Right lobe of liver (tissue), 6 donors: ENCODE results near the gene ERFL. TPM values are rescaled to one million over a fixed set of nuclear protein-coding genes. Genes with fewer than 3 reads are reported as not detected.

ENCODE experiments used
- ATAC-seq, 4 donors: fragments of 200-7000 bp; cut with Tn5 transposase; one replicate each; pipeline ENCODE4 v1.9.1; 2020; ENCODE audit warnings: mild to moderate bottlenecking in 4 of 4, moderate library complexity in 4 of 4
- DNase-seq, 3 donors: peaks; one replicate each; pipeline ENCODE4 v3.0.0-alpha.2; 2020
- H3K27ac ChIP-seq, 3 donors: fragments of 200-600 bp; one replicate each; pipeline ENCODE4 v1.8.0; 2022
- H3K27me3 ChIP-seq, 2 donors: fragments of 200-600 bp; one replicate each; pipeline ENCODE4 v1.8.0; 2022
- H3K36me3 ChIP-seq, 4 donors: fragments of 200-600 bp; sonication (generic) in 1 of 4; one replicate each; pipeline versions ENCODE4 v1.5.1 to v1.8.0; 2017 to 2022; ENCODE audit warnings: control low read depth in 1 of 4
- H3K4me1 ChIP-seq, 4 donors: fragments of 200-600 bp; sonication (generic) in 1 of 4; one replicate each; pipeline versions ENCODE4 v1.5.1 to v1.8.0; 2017 to 2022; ENCODE audit warnings: control low read depth in 1 of 4
- H3K4me3 ChIP-seq, 3 donors: fragments of 200-600 bp; one replicate each; pipeline ENCODE4 v1.8.0; 2022
- H3K9me3 ChIP-seq, 4 donors: fragments of 200-600 bp; sonication (generic) in 1 of 4; one replicate each; pipeline versions ENCODE4 v1.5.1 to v1.8.0; 2017 to 2022; ENCODE audit warnings: control low read depth in 1 of 4
- CTCF ChIP-seq, 4 donors: fragments of 200-600 bp in 3 of 4; fragments of 450-650 bp in 1 of 4; IDR thresholded peaks; one replicate each; pipeline versions ENCODE4 v1.5.1 to v1.8.0; 2016 to 2022; ENCODE audit warnings: antibody characterized with exemption in 4 of 4, mild to moderate bottlenecking in 2 of 4
- POLR2A ChIP-seq: fragments of 450-650 bp; IDR thresholded peaks from one replicate; pipeline ENCODE4 v1.6.1; 2017; ENCODE audit warnings: antibody characterized with exemption, mild to moderate bottlenecking
- WGBS: methylation state at CpG from one replicate; pipeline ENCODE4 v1.1.6; 2018; ENCODE audit warnings: low coverage, low lambda C conversion rate; ENCODE audit not compliant: insufficient coverage; ENCODE audit errors: missing lambda C conversion rate; 5-methylcytosine and 5-hydroxymethylcytosine counted together
- intact Hi-C, 2 donors: fragments of 100-400 bp; cut with DNase I; formaldehyde crosslinking; loops; one replicate each; pipeline versions ENCODE4 v1.11.2 to v1.14.1; 2022
- total RNA-seq, 6 experiments: library from RNA; depleted of rRNA in 2 of 6; stranded (reverse); fragments of >200 nt in 2 of 6; fragmentation: NEBNext Ultra II Directional in 3 of 6; extraction: Animal tissue kit (Norgen Biotek cat#: 25700) in 3 of 6; gene quantifications; one replicate each; pipeline versions ENCODE4 v1.1.0 to v1.2.4, GENCODE V29; 2016 to 2023
- donor health status: DM: no; HTN: yes; CAD: no.
- donor health status: DM: no; HTN: no; CAD: no.
- donor health status: DM: no; HTN: no; CAD: no.
- donor health status: DM: no; HTN: yes; CAD: no.
- donor health status: DM: no; HTN: yes; CAD: no.

ERFL gene
- total RNA-seq, 6 experiments from 2014 or later, result not detected

- TF ChIP-seq CTCF (IDR thresholded peaks at IDR 0.05), result no peak
- no peak for TF ChIP-seq POLR2A
- Histone ChIP-seq H3K27me3 (no peaks in the 10 kb centered on the region), H3K4me1 (peaks cover 0 to 8% (median 2%) of the 10 kb centered on the region in 4 donors), H3K4me3 (peak overlapping the region; percentile 62 to 94 (median 93)), H3K27ac (peak overlapping the region; percentile 68 to 85 (median 76)), H3K36me3 (no peaks in the 10 kb centered on the region), H3K9me3 (no peaks in the 10 kb centered on the region)
- ATAC-seq, result no peak
- intact Hi-C loops, result no loop called here
- 1% methylated on average over 23 of the region's 23 CpGs for WGBS
- DNase-seq, result no peak
These were observed 44.8 kb downstream of the ERFL start for GRCh38 chr19:41883463-41883820.

GRCh38 chr19:41882568-41883462 is 45.4 kb downstream of the ERFL start, which contains the start of gene ARHGEF1:
TSS of gene ARHGEF1 (plus strand) at chr19:41883184. CDS start at chr19:41888083, 4,899 bp downstream.
- Histone ChIP-seq H3K27me3 (no peaks in the 10 kb centered on the region), H3K9me3 (no peaks in the 10 kb centered on the region), H3K27ac (peak within 1 kb of the TSS; percentile 68 to 85 (median 76)), H3K4me1 (peaks cover 0 to 8% (median 2%) of the 10 kb centered on the region in 4 donors), H3K36me3 (no peaks in the 10 kb centered on the region), H3K4me3 (peak within 1 kb of the TSS; percentile 62 to 94 (median 93))
- intact Hi-C loops, result no loop called here
- peak; percentile 74 to 78 (median 76) for DNase-seq
- TF ChIP-seq POLR2A, result peak; percentile 65
- no peak for TF ChIP-seq CTCF (IDR thresholded peaks at IDR 0.05)
- ATAC-seq, result peak; percentile 10 to 32 (median 22)
- WGBS, result 11% methylated on average over 9 of the region's 80 CpGs

GRCh38 chr19:41880329-41880708 is 47.9 kb downstream of the ERFL start:
- ATAC-seq (no peak), DNase-seq (no peak)
- no peak overlapping the region for H3K4me3 ChIP-seq
- H3K9me3 ChIP-seq, result no peaks in the 10 kb centered on the region
- no peak for TF ChIP-seq CTCF (IDR thresholded peaks at IDR 0.05)
- TF ChIP-seq POLR2A, result no peak
- intact Hi-C loops, result no loop called here
- H3K27me3 ChIP-seq, result no peaks in the 10 kb centered on the region
- WGBS, result 53% methylated on average over 5 of the region's 5 CpGs
- H3K36me3 ChIP-seq, result no peaks in the 10 kb centered on the region
- H3K4me1 ChIP-seq, result peaks cover 0 to 8% (median 0%) of the 10 kb centered on the region in 4 donors
- no peak overlapping the region for H3K27ac ChIP-seq

- DNase-seq, result no peak
- Histone ChIP-seq H3K27me3 (no peaks in the 10 kb centered on the region), H3K4me1 (peaks cover 0 to 3% (median 0%) of the 10 kb centered on the region in 4 donors), H3K4me3 (no peak overlapping the region), H3K27ac (no peak overlapping the region), H3K9me3 (no peaks in the 10 kb centered on the region), H3K36me3 (no peaks in the 10 kb centered on the region)
- no peak for ATAC-seq
- WGBS, result 78% methylated on average over 4 of the region's 7 CpGs
- TF ChIP-seq CTCF (IDR thresholded peaks at IDR 0.05) (no peak), POLR2A (no peak)
- intact Hi-C loops, result loop anchor here in 1 of 2 donors (10.0 kb wide), 1 partner anchor 55 kb away; no protein-coding TSS in a partner anchor
These were observed 48.5 kb downstream of the ERFL start for GRCh38 chr19:41879670-41880328.
